Endothelial cell of umbilical vein (primary cell): Measurements from ENCODE around the gene KCTD1.

Source experiments
- EZH2 ChIP-seq: IDR thresholded peaks from 2 replicates; pipeline ENCODE4 v1.6.1; 2012; ENCODE audit warnings: borderline replicate concordance, low read depth, mild to moderate bottlenecking, moderate library complexity, low read length, inconsistent platforms; ENCODE audit not compliant: severe bottlenecking
- FOS ChIP-seq: IDR thresholded peaks from 2 replicates; pipeline ENCODE4 v1.6.1; 2011; ENCODE audit warnings: mild to moderate bottlenecking, low read length, moderate library complexity, borderline replicate concordance; ENCODE audit not compliant: insufficient read depth
- GATA2 ChIP-seq: IDR thresholded peaks from 2 replicates; pipeline ENCODE4 v1.7.0; 2011; ENCODE audit warnings: low read depth, mild to moderate bottlenecking, moderate library complexity, mixed read lengths, low read length; ENCODE audit not compliant: insufficient read length, insufficient read depth
- JUN ChIP-seq: IDR thresholded peaks from 2 replicates; pipeline ENCODE4 v1.6.1; 2011; ENCODE audit warnings: borderline replicate concordance, low read depth; ENCODE audit not compliant: insufficient read length, insufficient read depth
- POLR2A ChIP-seq: IDR thresholded peaks from 2 replicates; pipeline ENCODE4 v1.6.1; 2012; ENCODE audit warnings: low read depth, mild to moderate bottlenecking, control low read depth, low read length
- POLR2AphosphoS5 ChIP-seq: IDR thresholded peaks from 2 replicates; pipeline ENCODE4 v1.6.1; 2012; ENCODE audit warnings: low read depth, mild to moderate bottlenecking, control low read depth, low read length, moderate library complexity; ENCODE audit not compliant: insufficient read depth
- TF ChIP-seq, protein P1 (sequence below), 2 donors: IDR thresholded peaks; 1 replicate in 1 of 2; 2 replicates in 1 of 2; pipeline ENCODE4 v1.5.1; 2011; ENCODE audit warnings: low read length in 2 of 2, mild to moderate bottlenecking in 2 of 2, moderate library complexity in 2 of 2, control low read depth in 1 of 2, inconsistent platforms in 1 of 2, low read depth in 1 of 2; ENCODE audit not compliant: insufficient read depth in 1 of 2; ENCODE audit errors: extremely low read depth in 1 of 2
- TF ChIP-seq, protein P2 (sequence below): IDR thresholded peaks from 2 replicates; pipeline ENCODE4 v1.6.1; 2011; ENCODE audit not compliant: insufficient read depth, insufficient read length

DNA sequence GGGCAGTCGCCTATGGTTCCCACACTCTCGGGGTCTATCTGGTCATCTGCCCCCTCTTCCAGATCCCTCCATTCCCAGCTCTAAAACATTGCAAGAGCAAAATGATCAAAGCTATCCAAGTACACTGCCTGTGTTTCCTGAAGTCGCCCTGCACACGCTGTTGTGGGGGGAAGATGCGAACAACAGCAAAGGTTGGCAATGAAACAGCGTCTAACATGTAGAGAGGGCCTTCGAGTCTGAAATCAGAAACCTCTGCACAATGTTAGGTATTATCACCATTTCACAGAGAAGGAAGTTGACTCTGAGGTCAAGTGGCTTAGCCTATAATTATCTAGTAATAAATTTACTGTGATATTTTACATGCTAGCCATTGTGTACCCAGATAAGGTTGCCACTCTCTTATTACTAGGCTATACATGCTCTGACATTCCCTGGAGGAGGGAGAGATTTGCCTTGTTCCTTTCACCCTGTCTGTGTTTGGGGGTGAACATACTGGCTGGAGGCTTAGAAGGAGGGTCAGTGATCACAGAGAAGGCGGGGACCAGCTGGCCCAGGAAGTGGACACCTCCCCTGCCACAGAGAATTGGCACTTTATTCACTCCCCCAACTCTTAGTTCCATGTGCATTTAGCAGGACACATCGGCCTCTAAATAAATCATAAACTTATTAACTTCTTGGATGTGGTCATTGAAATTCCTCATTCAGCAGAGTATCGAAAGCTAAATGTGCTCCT is 36.8 kb downstream of the KCTD1 start:
- TF ChIP-seq, protein P1, sequence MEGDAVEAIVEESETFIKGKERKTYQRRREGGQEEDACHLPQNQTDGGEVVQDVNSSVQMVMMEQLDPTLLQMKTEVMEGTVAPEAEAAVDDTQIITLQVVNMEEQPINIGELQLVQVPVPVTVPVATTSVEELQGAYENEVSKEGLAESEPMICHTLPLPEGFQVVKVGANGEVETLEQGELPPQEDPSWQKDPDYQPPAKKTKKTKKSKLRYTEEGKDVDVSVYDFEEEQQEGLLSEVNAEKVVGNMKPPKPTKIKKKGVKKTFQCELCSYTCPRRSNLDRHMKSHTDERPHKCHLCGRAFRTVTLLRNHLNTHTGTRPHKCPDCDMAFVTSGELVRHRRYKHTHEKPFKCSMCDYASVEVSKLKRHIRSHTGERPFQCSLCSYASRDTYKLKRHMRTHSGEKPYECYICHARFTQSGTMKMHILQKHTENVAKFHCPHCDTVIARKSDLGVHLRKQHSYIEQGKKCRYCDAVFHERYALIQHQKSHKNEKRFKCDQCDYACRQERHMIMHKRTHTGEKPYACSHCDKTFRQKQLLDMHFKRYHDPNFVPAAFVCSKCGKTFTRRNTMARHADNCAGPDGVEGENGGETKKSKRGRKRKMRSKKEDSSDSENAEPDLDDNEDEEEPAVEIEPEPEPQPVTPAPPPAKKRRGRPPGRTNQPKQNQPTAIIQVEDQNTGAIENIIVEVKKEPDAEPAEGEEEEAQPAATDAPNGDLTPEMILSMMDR (IDR thresholded peaks at IDR 0.05; ENCODE audit: extremely low read depth in 1 of 2, insufficient read depth in 1 of 2, low read depth in 1 of 2, low read length in 2 of 2): no peak
- TF ChIP-seq POLR2AphosphoS5 (no peak), EZH2 (no peak), GATA2 (no peak), POLR2A (no peak), FOS (no peak), JUN (no peak)
- TF ChIP-seq, protein P2, sequence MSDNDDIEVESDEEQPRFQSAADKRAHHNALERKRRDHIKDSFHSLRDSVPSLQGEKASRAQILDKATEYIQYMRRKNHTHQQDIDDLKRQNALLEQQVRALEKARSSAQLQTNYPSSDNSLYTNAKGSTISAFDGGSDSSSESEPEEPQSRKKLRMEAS: no peak
